Cardiac muscle cell (in vitro differentiated cells and primary cell): ENCODE measurements around the gene QSOX1. TPM values are rescaled to one million over a fixed set of nuclear protein-coding genes. Genes with fewer than 3 reads are reported as not detected.

Source experiments
- polyA plus RNA-seq: library from polyadenylated mRNA; unstranded; fragments of >200 nt; fragmentation: Nextera tagmentation; extraction: Ambion mirVana; gene quantifications from 2 replicates; pipeline ENCODE4 v1.2.1, GENCODE V29; 2016
- total RNA-seq: library from RNA; depleted of rRNA; stranded (reverse); fragments of >200 nt; gene quantifications from 2 replicates; pipeline ENCODE4 v1.2.3, GENCODE V29; 2016

Gene QSOX1
- total and polyA plus RNA-seq, 2 experiments from 2014 or later = 23.2 to 37.8 TPM

Other genes with a start within 250 kb of the QSOX1 start
- 27.8 and 49.6 TPM in 2 replicates for gene CEP350, start 200.1 kb upstream of the QSOX1 start, total RNA-seq
- gene CEP350, start 200.1 kb upstream of the QSOX1 start, polyA plus RNA-seq = 24.9 and 31.6 TPM in 2 replicates
- not detected in 2 replicates for gene LHX4, start 75.4 kb downstream of the QSOX1 start, total RNA-seq
- gene LHX4, start 75.4 kb downstream of the QSOX1 start, polyA plus RNA-seq = 0.09 and 0.20 TPM in 2 replicates